DOHH2 (cell line): ENCODE measurements around the gene CCDC87.
A peak's percentile ranks its signal among the peaks of the same experiment; 100 is the strongest.

Experiments used
- CTCF ChIP-seq: fragments of 200-600 bp; sonication (generic); IDR thresholded peaks from one replicate; pipeline ENCODE4 v1.5.1; 2014; ENCODE audit warnings: antibody characterized with exemption, mild to moderate bottlenecking, low read depth, low read length; ENCODE audit not compliant: poor library complexity, severe bottlenecking
- EZH2phosphoT487 ChIP-seq: fragments of 200-600 bp; sonication (generic); IDR thresholded peaks from 2 replicates; pipeline ENCODE4 v1.6.1; 2017; ENCODE audit warnings: borderline replicate concordance, mild to moderate bottlenecking, antibody characterized with exemption, low read length, moderate library complexity, mixed read lengths

GRCh38 chr11:66592457-66593302 is at the start of gene CCDC87, which contains the start of gene CCS:
- TF ChIP-seq CTCF (peak; percentile 84), EZH2phosphoT487 (no peak)
